ENCODE data around the gene CXXC5.
"Not testable (repeated sequence)": the region's sequence is repeated elsewhere in the genome, so short reads cannot be mapped to it uniquely, and the experiment has no call there.

Gene CXXC5

DNA sequence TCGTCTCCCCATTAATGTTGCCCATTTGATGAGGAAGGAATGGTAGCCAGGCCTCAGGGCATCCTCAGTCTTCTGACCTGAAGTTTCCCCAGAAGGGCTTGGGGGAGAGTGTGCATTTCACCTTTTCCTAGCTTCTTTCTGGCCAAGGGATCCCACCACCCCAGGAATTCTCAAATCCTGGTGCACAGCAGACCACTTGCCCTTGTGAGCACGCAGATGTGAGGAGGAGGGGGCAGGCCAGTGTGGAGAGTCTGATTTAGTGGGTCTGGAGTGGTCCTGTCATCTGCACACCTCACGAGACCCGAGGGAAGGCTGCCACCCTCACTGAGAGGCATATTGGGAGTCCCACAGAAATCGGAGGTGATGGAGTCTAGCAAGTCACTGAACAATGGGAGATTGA, 64.3 kb downstream of the CXXC5 start:
- H3K4me3 ChIP-seq (ENCODE audit: control insufficient read depth, low read depth, low read length) = no peak overlapping the region
- DNase-seq (ENCODE audit: low read depth) = no peak
- TF ChIP-seq, protein P1, sequence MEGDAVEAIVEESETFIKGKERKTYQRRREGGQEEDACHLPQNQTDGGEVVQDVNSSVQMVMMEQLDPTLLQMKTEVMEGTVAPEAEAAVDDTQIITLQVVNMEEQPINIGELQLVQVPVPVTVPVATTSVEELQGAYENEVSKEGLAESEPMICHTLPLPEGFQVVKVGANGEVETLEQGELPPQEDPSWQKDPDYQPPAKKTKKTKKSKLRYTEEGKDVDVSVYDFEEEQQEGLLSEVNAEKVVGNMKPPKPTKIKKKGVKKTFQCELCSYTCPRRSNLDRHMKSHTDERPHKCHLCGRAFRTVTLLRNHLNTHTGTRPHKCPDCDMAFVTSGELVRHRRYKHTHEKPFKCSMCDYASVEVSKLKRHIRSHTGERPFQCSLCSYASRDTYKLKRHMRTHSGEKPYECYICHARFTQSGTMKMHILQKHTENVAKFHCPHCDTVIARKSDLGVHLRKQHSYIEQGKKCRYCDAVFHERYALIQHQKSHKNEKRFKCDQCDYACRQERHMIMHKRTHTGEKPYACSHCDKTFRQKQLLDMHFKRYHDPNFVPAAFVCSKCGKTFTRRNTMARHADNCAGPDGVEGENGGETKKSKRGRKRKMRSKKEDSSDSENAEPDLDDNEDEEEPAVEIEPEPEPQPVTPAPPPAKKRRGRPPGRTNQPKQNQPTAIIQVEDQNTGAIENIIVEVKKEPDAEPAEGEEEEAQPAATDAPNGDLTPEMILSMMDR (conservative IDR thresholded peaks at IDR 0.05; ENCODE audit: control insufficient read depth, insufficient read depth, low read depth, low read length) = no peak

DNA sequence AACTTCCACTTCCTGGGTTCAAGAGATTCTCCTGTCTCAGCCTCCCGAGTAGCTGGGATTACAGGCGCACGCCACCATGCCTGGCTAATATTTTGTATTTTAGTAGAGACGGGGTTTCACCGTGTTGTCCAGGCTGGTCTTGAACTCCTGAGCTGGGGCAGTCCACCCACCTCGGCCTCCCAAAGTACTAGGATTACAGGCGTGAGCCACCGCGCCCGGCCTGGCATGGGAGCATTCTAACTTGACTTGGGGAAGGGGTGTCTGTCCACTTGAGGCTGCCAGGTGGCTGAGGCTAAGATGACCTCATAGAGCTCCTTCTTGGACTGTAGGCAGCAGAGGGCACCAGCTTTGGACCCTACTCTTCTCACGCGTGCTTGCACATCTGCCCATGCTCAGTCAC, 65.7 kb downstream of the CXXC5 start:
- H3K4me3 ChIP-seq (ENCODE audit: control insufficient read depth, low read depth, low read length); DNase-seq (ENCODE audit: low read depth): not testable (repeated sequence)

DNA sequence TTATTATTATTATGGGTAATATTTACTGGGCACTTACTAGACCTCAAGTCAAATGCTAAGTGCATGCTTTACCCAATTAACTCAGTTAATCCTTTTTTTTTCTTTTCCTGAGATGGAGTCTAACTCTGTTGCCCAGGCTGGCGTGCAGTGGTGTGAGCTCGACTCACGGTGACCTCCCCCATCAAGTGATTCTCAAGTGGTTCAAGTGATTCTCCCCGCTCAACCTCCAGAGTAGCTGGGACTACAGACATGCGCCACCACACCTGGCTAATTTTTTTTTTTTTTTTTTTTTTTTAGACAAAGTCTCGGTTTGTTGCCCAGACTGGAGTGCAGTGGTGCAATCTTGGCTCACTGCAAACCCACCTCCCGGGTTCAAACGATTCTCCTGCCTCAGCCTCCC, 69.1 kb downstream of the CXXC5 start:
- TF ChIP-seq, protein P1 (conservative IDR thresholded peaks at IDR 0.05; ENCODE audit: control insufficient read depth, insufficient read depth, low read depth, low read length) = no peak
- no peak for DNase-seq (ENCODE audit: low read depth)
- H3K4me3 ChIP-seq (ENCODE audit: control insufficient read depth, low read depth, low read length) = no peak overlapping the region

DNA sequence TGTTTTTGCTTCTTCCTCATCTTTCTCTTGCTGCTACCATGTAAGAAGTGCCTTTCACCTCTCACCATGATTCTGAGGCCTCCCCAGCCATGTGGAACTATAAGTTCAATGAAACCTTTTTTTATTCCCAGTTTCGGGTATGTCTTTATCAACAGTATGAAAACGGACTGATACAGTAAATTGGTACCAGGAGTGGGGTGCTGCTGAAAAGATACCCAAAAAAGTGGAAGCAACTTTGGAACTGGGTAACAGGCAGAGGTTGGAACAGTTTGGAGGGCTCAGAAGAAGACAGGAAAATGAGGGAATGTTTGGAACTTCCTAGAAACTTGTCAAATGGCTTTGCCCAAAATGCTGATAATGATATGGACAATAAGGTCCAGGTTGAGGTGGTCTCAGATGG, 70.3 kb downstream of the CXXC5 start:
- DNase-seq (ENCODE audit: low read depth); H3K4me3 ChIP-seq (ENCODE audit: control insufficient read depth, low read depth, low read length): not testable (repeated sequence)

DNA sequence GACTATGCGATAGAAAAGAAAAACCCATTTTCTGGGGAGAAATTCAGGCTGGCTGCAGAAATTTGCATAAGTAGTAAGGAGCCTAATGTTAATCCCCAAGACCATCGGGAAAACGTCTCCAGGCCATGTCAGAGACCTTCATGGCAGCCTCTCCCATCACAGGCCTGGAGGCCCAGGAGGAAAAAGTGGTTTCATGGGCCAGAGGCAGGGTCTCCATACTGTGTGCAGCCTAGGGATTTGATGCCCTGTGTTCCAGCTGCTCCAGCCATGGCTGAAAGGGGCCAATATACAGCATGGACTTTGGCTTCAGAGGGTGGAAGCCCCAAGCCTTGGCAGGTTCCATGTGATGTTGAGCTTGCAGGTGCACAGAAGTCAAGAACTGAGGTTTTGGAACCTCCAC, 71.8 kb downstream of the CXXC5 start:
- H3K4me3 ChIP-seq (ENCODE audit: control insufficient read depth, low read depth, low read length); DNase-seq (ENCODE audit: low read depth): not testable (repeated sequence)

DNA sequence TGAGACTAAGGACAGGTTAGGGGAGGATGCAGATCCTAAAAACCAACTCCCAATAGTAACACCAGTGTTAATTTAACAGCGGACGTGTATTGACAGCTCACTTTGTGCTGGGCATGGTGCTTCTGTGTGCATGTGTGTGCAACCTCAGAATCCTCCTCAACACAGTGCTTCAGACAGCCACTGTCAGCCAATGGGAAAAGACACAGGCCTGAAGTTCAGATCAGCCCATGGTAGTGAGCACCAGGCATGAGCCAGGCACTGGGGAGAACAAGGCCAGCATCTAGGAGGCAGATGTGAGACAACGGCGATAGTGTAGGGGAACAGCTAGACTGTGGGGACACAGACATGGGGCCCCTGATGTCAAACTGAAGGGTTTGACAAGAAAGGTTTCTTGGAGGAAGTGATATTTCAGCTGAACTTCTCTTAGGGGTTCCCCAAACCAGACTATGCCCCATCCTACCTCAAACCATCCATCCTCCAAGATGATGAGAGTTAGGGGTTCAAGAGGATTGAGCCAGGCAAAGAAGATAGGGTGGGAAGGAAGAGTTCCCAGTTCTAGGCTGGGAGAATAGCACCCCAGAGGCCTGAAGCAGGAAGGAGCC, 75.9 kb downstream of the CXXC5 start:
- H3K4me3 ChIP-seq (ENCODE audit: control insufficient read depth, low read depth, low read length) = no peak overlapping the region
- no peak for DNase-seq (ENCODE audit: low read depth)
- TF ChIP-seq, protein P1 (conservative IDR thresholded peaks at IDR 0.05; ENCODE audit: control insufficient read depth, insufficient read depth, low read depth, low read length) = no peak

DNA sequence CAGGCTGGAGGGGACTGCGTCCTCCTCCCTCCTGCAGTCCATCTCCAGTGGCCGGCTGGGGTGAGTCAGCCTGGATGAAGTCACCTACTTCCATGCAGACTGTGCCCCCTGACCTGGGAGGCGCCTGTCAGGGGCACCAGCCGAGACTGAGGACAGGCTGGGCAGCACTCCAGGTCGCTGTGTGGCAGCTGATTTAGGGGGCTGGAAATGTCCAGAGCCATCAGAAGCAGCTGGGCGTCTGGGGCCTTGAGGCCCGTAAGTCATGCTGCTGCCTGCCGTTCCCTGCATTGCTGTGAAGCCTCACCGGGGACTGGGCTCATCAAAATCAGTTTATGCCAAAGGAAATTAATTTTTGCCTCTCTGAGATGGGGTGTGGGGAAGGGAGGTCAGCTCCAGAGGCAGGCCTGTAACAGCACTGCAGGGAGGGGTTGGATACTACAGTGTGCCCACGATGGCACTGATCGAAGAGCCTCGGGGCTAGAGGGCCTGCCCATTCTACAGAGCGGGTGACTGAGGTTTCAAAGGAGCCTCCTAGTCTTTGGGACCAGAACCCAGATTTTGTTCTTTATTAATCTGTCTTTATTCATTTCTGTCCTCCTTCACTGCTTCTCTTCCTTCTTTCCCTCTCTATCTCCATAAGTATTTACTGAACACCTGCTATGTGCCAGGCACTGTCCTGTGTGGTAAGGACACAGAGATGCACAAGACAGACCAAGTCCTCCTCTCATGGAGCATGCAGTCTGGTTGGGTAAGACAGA, 77.1 kb downstream of the CXXC5 start:
- H3K4me3 ChIP-seq (ENCODE audit: control insufficient read depth, low read depth, low read length) = no peak overlapping the region
- TF ChIP-seq, protein P1 (conservative IDR thresholded peaks at IDR 0.05; ENCODE audit: control insufficient read depth, insufficient read depth, low read depth, low read length) = no peak
- peak; percentile 80 for DNase-seq (ENCODE audit: low read depth)

DNA sequence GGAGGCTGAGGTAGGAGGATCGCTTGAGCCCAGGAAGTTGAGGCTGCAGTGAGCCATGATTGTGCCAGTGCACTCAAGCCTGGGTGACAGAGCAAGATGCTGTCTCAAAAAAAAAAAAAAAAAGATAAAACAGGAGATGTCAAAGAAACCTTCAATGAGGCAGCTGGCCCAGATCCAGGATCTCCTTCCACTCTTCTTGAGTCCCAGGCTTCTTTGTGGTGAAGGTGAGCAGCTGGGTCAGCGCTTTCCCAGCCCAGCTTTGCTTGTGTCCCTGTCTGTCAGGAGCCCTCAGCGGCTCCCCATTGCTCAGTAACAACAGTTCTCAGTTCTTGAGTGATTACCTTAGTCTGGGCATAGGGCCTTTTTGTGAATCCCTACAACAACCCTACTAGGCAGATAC, 78.1 kb downstream of the CXXC5 start:
- no peak overlapping the region for H3K4me3 ChIP-seq (ENCODE audit: control insufficient read depth, low read depth, low read length)
- TF ChIP-seq, protein P1 (conservative IDR thresholded peaks at IDR 0.05; ENCODE audit: control insufficient read depth, insufficient read depth, low read depth, low read length) = no peak
- DNase-seq (ENCODE audit: low read depth) = no peak

DNA sequence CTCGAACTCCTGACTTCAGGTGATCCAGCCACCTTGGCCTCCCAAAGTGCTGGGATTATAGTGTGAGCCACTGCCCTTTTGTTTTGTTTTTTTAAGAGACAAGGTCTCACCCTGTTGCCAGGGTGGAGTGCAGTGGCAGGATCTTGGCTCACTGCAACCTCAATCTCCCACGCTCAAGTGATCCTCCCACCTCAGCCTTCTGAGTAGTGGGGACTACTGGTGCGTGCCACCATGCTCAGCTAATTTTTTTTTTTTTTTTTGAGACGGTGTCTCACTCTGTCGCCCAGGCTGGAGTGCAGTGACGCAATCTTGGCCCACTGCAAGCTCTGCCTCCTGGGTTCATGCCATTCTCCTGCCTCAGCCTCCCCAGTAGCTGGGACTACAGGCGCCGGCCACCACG, 79.5 kb downstream of the CXXC5 start:
- not testable (repeated sequence) for H3K4me3 ChIP-seq (ENCODE audit: control insufficient read depth, low read depth, low read length); DNase-seq (ENCODE audit: low read depth)
